Upper lobe of left lung (tissue), 4 donors: ENCODE results near the gene DNA2.

Source experiments
- CTCF ChIP-seq, 6 experiments: fragments of 450-650 bp in 4 of 6; fragments of 200-600 bp in 2 of 6; sonication (generic) in 2 of 6; IDR thresholded peaks; one replicate each; pipeline ENCODE4 v1.5.1; 2016 to 2019; ENCODE audit warnings: antibody characterized with exemption in 6 of 6
- POLR2A ChIP-seq, 4 donors: fragments of 450-650 bp; IDR thresholded peaks; one replicate each; pipeline ENCODE4 v1.5.1; 2016 to 2017; ENCODE audit warnings: antibody characterized with exemption in 4 of 4, mild to moderate bottlenecking in 2 of 4

GRCh38 chr10:68469838-68470237, 1.9 kb downstream of the DNA2 start:
- TF ChIP-seq CTCF (IDR thresholded peaks at IDR 0.05): no peak
- TF ChIP-seq POLR2A (IDR thresholded peaks at IDR 0.05): no peak
